Measurements from ENCODE around the gene GJA5. TPM values are rescaled to one million over a fixed set of nuclear protein-coding genes. Genes with fewer than 3 reads are reported as not detected.

GJA5 gene
- total and polyA plus RNA-seq, 2 experiments from 2014 or later = 1.9 to 2.3 TPM

- no peak overlapping the region for H3K9ac ChIP-seq
- TF ChIP-seq EZH2 (IDR thresholded peaks at IDR 0.05; ENCODE audit: insufficient read depth, poor library complexity, severe bottlenecking) = no peak
- H3K9me2 ChIP-seq (ENCODE audit: insufficient read depth) = no peaks in the 10 kb centered on the region
- H3K9me3 ChIP-seq (ENCODE audit: low read depth) = no peaks in the 10 kb centered on the region
- WGBS, 2 experiments (ENCODE audit: low coverage in 1 of 2, low lambda C conversion rate in 2 of 2, missing lambda C conversion rate in 2 of 2) = 38% methylated on average over 10 of the region's 10 CpGs
- H3F3A ChIP-seq (ENCODE audit: insufficient read depth) = no peaks in the 10 kb centered on the region
- peaks cover 24% of the 10 kb centered on the region for H3K27me3 ChIP-seq (replicated peaks; ENCODE audit: insufficient read depth)
- no peaks in the 10 kb centered on the region for H3K36me3 ChIP-seq (ENCODE audit: low read depth)
- H3K4me3 ChIP-seq = no peak overlapping the region
- peak; percentile 77 for DNase-seq
- no peaks in the 10 kb centered on the region for H3K79me2 ChIP-seq (ENCODE audit: insufficient read depth)
- no peak overlapping the region for H2AFZ ChIP-seq
- in situ Hi-C loops (cut with MboI) = no loop called here
- H3K4me1 ChIP-seq (ENCODE audit: insufficient read depth) = peaks cover 14% of the 10 kb centered on the region
- H4K20me1 ChIP-seq (ENCODE audit: insufficient read depth) = no peaks in the 10 kb centered on the region
- H3K4me2 ChIP-seq (ENCODE audit: unreplicated experiment) = peak overlapping the region; percentile 48
- no peak overlapping the region for H3K27ac ChIP-seq
Observed at GRCh38 chr1:147771226-147772125, 11.1 kb upstream of the GJA5 start.

GRCh38 chr1:147769106-147769505 lies 8.7 kb upstream of the GJA5 start:
- no peaks in the 10 kb centered on the region for H3K9me3 ChIP-seq (ENCODE audit: low read depth)
- H3K27ac ChIP-seq = no peak overlapping the region
- peaks cover 14% of the 10 kb centered on the region for H3K4me1 ChIP-seq (ENCODE audit: insufficient read depth)
- in situ Hi-C loops (cut with MboI) = no loop called here
- no peaks in the 10 kb centered on the region for H3K9me2 ChIP-seq (ENCODE audit: insufficient read depth)
- no peaks in the 10 kb centered on the region for H4K20me1 ChIP-seq (ENCODE audit: insufficient read depth)
- no peaks in the 10 kb centered on the region for H3K36me3 ChIP-seq (ENCODE audit: low read depth)
- H2AFZ ChIP-seq = no peak overlapping the region
- DNase-seq = no peak
- no peaks in the 10 kb centered on the region for H3K79me2 ChIP-seq (ENCODE audit: insufficient read depth)
- H3K4me3 ChIP-seq = no peak overlapping the region
- 46 to 47% methylated on average over 5 of the region's 5 CpGs for WGBS, 2 experiments (ENCODE audit: low coverage in 1 of 2, low lambda C conversion rate in 2 of 2, missing lambda C conversion rate in 2 of 2)
- TF ChIP-seq EZH2phosphoT487 (IDR thresholded peaks at IDR 0.05; ENCODE audit: insufficient read depth, low read depth) = no peak
- no peak for TF ChIP-seq EZH2 (IDR thresholded peaks at IDR 0.05; ENCODE audit: insufficient read depth, poor library complexity, severe bottlenecking)
- no peaks in the 10 kb centered on the region for H3F3A ChIP-seq (ENCODE audit: insufficient read depth)
- H3K4me2 ChIP-seq (ENCODE audit: unreplicated experiment) = no peak overlapping the region
- peaks cover 13% of the 10 kb centered on the region; the same call in 1 of the 2 replicates for H3K27me3 ChIP-seq (replicated peaks; ENCODE audit: insufficient read depth)
- no peak overlapping the region for H3K9ac ChIP-seq

GRCh38 chr1:147768582-147768981 lies 8.2 kb upstream of the GJA5 start:
- in situ Hi-C loops (cut with MboI) = no loop called here
- Histone ChIP-seq H3K9me3 (ENCODE audit: low read depth) (no peaks in the 10 kb centered on the region), H3K4me1 (ENCODE audit: insufficient read depth) (peaks cover 14% of the 10 kb centered on the region), H3K27me3 (replicated peaks; ENCODE audit: insufficient read depth) (peaks cover 12% of the 10 kb centered on the region; the same call in 1 of the 2 replicates), H3K9ac (no peak overlapping the region), H3K4me2 (ENCODE audit: unreplicated experiment) (no peak overlapping the region), H3K9me2 (ENCODE audit: insufficient read depth) (no peaks in the 10 kb centered on the region), H3F3A (ENCODE audit: insufficient read depth) (no peaks in the 10 kb centered on the region), H3K27ac (no peak overlapping the region), H4K20me1 (ENCODE audit: insufficient read depth) (no peaks in the 10 kb centered on the region), H3K79me2 (ENCODE audit: insufficient read depth) (no peaks in the 10 kb centered on the region), H3K36me3 (ENCODE audit: low read depth) (no peaks in the 10 kb centered on the region), H3K4me3 (no peak overlapping the region), H2AFZ (no peak overlapping the region)
- TF ChIP-seq EZH2 (IDR thresholded peaks at IDR 0.05; ENCODE audit: insufficient read depth, poor library complexity, severe bottlenecking) = no peak
- TF ChIP-seq EZH2phosphoT487 (IDR thresholded peaks at IDR 0.05; ENCODE audit: insufficient read depth, low read depth) = no peak
- WGBS, 2 experiments (ENCODE audit: low coverage in 1 of 2, low lambda C conversion rate in 2 of 2, missing lambda C conversion rate in 2 of 2) = 83 to 87% methylated on average over 2 of the region's 2 CpGs
- DNase-seq = no peak

- 18 to 20% methylated on average over 1 of the region's 1 CpG for WGBS, 2 experiments (ENCODE audit: low coverage in 1 of 2, low lambda C conversion rate in 2 of 2, missing lambda C conversion rate in 2 of 2)
- Histone ChIP-seq H3K27me3 (replicated peaks; ENCODE audit: insufficient read depth) (peaks cover 7% of the 10 kb centered on the region; the same call in 1 of the 2 replicates), H3K36me3 (ENCODE audit: low read depth) (no peaks in the 10 kb centered on the region), H3K9ac (no peak overlapping the region), H3K4me2 (ENCODE audit: unreplicated experiment) (no peak overlapping the region), H3F3A (ENCODE audit: insufficient read depth) (no peaks in the 10 kb centered on the region), H3K9me2 (ENCODE audit: insufficient read depth) (no peaks in the 10 kb centered on the region), H3K4me3 (no peak overlapping the region), H3K27ac (no peak overlapping the region), H3K9me3 (ENCODE audit: low read depth) (no peaks in the 10 kb centered on the region), H3K79me2 (ENCODE audit: insufficient read depth) (no peaks in the 10 kb centered on the region), H4K20me1 (ENCODE audit: insufficient read depth) (no peaks in the 10 kb centered on the region), H2AFZ (no peak overlapping the region), H3K4me1 (ENCODE audit: insufficient read depth) (peaks cover 14% of the 10 kb centered on the region)
- no peak for DNase-seq
- TF ChIP-seq EZH2 (IDR thresholded peaks at IDR 0.05; ENCODE audit: insufficient read depth, poor library complexity, severe bottlenecking) = no peak
- TF ChIP-seq EZH2phosphoT487 (IDR thresholded peaks at IDR 0.05; ENCODE audit: insufficient read depth, low read depth) = no peak
- in situ Hi-C loops (cut with MboI) = no loop called here
Observed at GRCh38 chr1:147768101-147768500, 7.7 kb upstream of the GJA5 start.

All from GM23248 (cell line).